Renal cortical epithelial cell (primary cell): ENCODE results near the gene ERI3. TPM values are rescaled to one million over a fixed set of nuclear protein-coding genes. Genes with fewer than 3 reads are reported as not detected.
A peak's percentile ranks its signal among the peaks of the same experiment; 100 is the strongest.

ENCODE experiments used
- DNase-seq: peaks from one replicate; pipeline ENCODE4 v3.0.0-alpha.2; 2011; ENCODE audit warnings: low read depth
- total RNA-seq: library from RNA; depleted of rRNA; stranded (reverse); fragments of >200 nt; gene quantifications from 2 replicates; pipeline ENCODE4 v1.2.3, GENCODE V29; 2014

The ERI3 gene
- total RNA-seq, 1 donor from 2014 or later: 67.7 TPM

- DNase-seq: peak; percentile 88
Measured at GRCh38 chr1:44316231-44316759, 38.8 kb downstream of the ERI3 start.

GRCh38 chr1:44315521-44315920, 39.5 kb downstream of the ERI3 start:
- DNase-seq: no peak

- DNase-seq: no peak
Measured at GRCh38 chr1:44314452-44314851, 40.6 kb downstream of the ERI3 start.

GRCh38 chr1:44313265-44313918, 41.7 kb downstream of the ERI3 start:
- no peak for DNase-seq

- DNase-seq: no peak
Measured at GRCh38 chr1:44312399-44313196, 42.5 kb downstream of the ERI3 start.

- DNase-seq: no peak
Measured at GRCh38 chr1:44310006-44310405, 45.1 kb downstream of the ERI3 start.

- DNase-seq: no peak
Measured at GRCh38 chr1:44305962-44306422, 49.1 kb downstream of the ERI3 start.

GRCh38 chr1:44303532-44303931, 51.5 kb downstream of the ERI3 start:
- no peak for DNase-seq

GRCh38 chr1:44302541-44302940, 52.5 kb downstream of the ERI3 start:
- no peak for DNase-seq

GRCh38 chr1:44301442-44301841, 53.6 kb downstream of the ERI3 start:
- DNase-seq: no peak

GRCh38 chr1:44300852-44301251, 54.2 kb downstream of the ERI3 start:
- DNase-seq: no peak

- DNase-seq: no peak
Measured at GRCh38 chr1:44297695-44298400, 57.2 kb downstream of the ERI3 start.

GRCh38 chr1:44296806-44297205, 58.3 kb downstream of the ERI3 start:
- no peak for DNase-seq

- DNase-seq: no peak
Measured at GRCh38 chr1:44296086-44296485, 59.0 kb downstream of the ERI3 start.

GRCh38 chr1:44294588-44295007, 60.5 kb downstream of the ERI3 start:
- DNase-seq: peak; percentile 20

GRCh38 chr1:44293761-44294315, 61.2 kb downstream of the ERI3 start:
- DNase-seq: peak; percentile 34

- no peak for DNase-seq
Measured at GRCh38 chr1:44292651-44293050, 62.4 kb downstream of the ERI3 start.

- DNase-seq: no peak
Measured at GRCh38 chr1:44290250-44291094, 64.6 kb downstream of the ERI3 start.

GRCh38 chr1:44289530-44289929, 65.5 kb downstream of the ERI3 start:
- DNase-seq: no peak

- DNase-seq: no peak
Measured at GRCh38 chr1:44288883-44289282, 66.2 kb downstream of the ERI3 start.

GRCh38 chr1:44284184-44284583, 70.9 kb downstream of the ERI3 start:
- no peak for DNase-seq
